Activated T-helper 17 cell treated with anti-CD3 and anti-CD28 coated beads, Interleukin-2, amount 50 U/mL, for 72 hours (primary cell): ENCODE measurements around the gene EML5. TPM values are rescaled to one million over a fixed set of nuclear protein-coding genes. Genes with fewer than 3 reads are reported as not detected.
A peak's percentile ranks its signal among the peaks of the same experiment; 100 is the strongest.

Experiments used
- ATAC-seq: fragments of 150-1000 bp; cut with Tn5 transposase; replicated peaks from 2 replicates; pipeline ENCODE4 v1.10.0; 2021; ENCODE audit warnings: mild to moderate bottlenecking, moderate library complexity
- H3K27ac Mint-ChIP-seq: one replicate; pipeline ENCODE4 v1.8.0; 2022; ENCODE audit warnings: mixed read lengths
- H3K27me3 Mint-ChIP-seq: one replicate; pipeline ENCODE4 v1.8.0; 2022; ENCODE audit warnings: mixed read lengths
- H3K36me3 Mint-ChIP-seq: one replicate; pipeline ENCODE4 v1.8.0; 2022; ENCODE audit warnings: low read depth, mild to moderate bottlenecking, mixed read lengths
- H3K4me1 Mint-ChIP-seq: one replicate; pipeline ENCODE4 v1.8.0; 2022; ENCODE audit warnings: mixed read lengths
- H3K4me3 Mint-ChIP-seq: one replicate; pipeline ENCODE4 v1.8.0; 2022; ENCODE audit warnings: mild to moderate bottlenecking, mixed read lengths
- H3K9me3 Mint-ChIP-seq: one replicate; pipeline ENCODE4 v1.8.0; 2022; ENCODE audit warnings: mixed read lengths
- total RNA-seq, 2 donors: library from RNA; stranded (reverse); gene quantifications; one replicate each; pipeline ENCODE4 v1.2.3, GENCODE V29; 2022

EML5 gene
- total RNA-seq, 2 donors from 2014 or later, result 1.6 to 2.6 TPM

GRCh38 chr14:88632512-88632911 lies 160.2 kb downstream of the EML5 start:
- no peak overlapping the region for H3K27ac Mint-ChIP-seq
- no peak overlapping the region for H3K4me3 Mint-ChIP-seq
- no peaks in the 10 kb centered on the region for H3K36me3 Mint-ChIP-seq
- no peaks in the 10 kb centered on the region for H3K27me3 Mint-ChIP-seq
- H3K9me3 Mint-ChIP-seq, result no peaks in the 10 kb centered on the region
- ATAC-seq, result no peak
- no peaks in the 10 kb centered on the region for H3K4me1 Mint-ChIP-seq

DNA sequence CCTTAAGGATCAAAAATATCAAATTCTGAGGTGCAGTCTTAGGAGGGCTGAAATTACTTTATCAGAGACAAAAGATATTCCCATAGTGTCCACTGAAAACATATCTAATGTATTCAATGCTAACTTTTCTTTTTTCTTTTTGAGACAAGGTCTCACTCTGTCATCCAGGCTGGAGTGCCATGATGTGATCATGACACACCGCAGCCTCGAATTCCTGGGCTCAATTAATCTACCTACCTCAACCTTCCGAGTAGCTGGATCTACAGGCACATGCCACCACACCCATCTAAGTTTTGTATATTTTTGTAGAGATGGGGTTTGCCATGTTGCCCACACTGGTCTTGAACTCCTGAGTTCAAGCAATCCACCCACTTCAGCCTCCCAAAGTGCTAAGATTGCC lies 161.7 kb downstream of the EML5 start:
- peaks cover 7% of the 10 kb centered on the region for H3K36me3 Mint-ChIP-seq
- H3K27ac Mint-ChIP-seq, result no peak overlapping the region
- no peak for ATAC-seq
- H3K4me1 Mint-ChIP-seq, result no peaks in the 10 kb centered on the region
- H3K4me3 Mint-ChIP-seq, result no peak overlapping the region
- no peaks in the 10 kb centered on the region for H3K27me3 Mint-ChIP-seq
- H3K9me3 Mint-ChIP-seq, result no peaks in the 10 kb centered on the region

DNA sequence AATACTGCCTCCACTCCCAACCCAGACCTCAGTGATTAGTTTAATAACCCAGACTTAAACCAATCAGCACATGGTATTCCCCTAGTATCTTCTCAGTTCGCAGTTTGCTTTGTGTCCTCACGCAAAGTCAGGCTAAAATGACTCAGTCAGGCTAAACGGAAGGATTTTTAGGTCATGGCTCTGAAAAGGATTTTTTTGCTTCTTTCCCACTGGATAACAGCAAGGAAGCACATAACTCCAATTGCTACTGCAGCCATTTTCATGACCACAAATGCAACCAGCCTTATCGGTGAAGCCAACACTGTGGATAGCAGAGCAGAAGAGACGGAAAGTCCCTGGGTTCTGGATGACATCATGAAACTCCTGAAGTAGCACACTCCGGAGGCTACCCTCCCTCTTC lies 162.2 kb downstream of the EML5 start:
- ATAC-seq, result no peak
- Mint-ChIP-seq H3K4me1 (no peaks in the 10 kb centered on the region), H3K9me3 (no peaks in the 10 kb centered on the region), H3K36me3 (peaks cover 7% of the 10 kb centered on the region), H3K4me3 (no peak overlapping the region), H3K27me3 (no peaks in the 10 kb centered on the region), H3K27ac (no peak overlapping the region)

GRCh38 chr14:88628462-88628861 lies 164.3 kb downstream of the EML5 start:
- Mint-ChIP-seq H3K4me3 (no peak overlapping the region), H3K27ac (no peak overlapping the region)

GRCh38 chr14:88628033-88628432 lies 164.7 kb downstream of the EML5 start:
- no peak overlapping the region for H3K27ac Mint-ChIP-seq
- no peaks in the 10 kb centered on the region for H3K9me3 Mint-ChIP-seq
- H3K27me3 Mint-ChIP-seq, result no peaks in the 10 kb centered on the region
- H3K4me3 Mint-ChIP-seq, result no peak overlapping the region
- no peaks in the 10 kb centered on the region for H3K4me1 Mint-ChIP-seq
- ATAC-seq, result no peak
- H3K36me3 Mint-ChIP-seq, result peaks cover 16% of the 10 kb centered on the region

More at GRCh38 chr14:88628462-88628861, 164.3 kb downstream of the EML5 start:
- H3K4me1 Mint-ChIP-seq, result no peaks in the 10 kb centered on the region
- peaks cover 16% of the 10 kb centered on the region for H3K36me3 Mint-ChIP-seq
- no peaks in the 10 kb centered on the region for H3K27me3 Mint-ChIP-seq
- no peaks in the 10 kb centered on the region for H3K9me3 Mint-ChIP-seq
- ATAC-seq, result no peak

GRCh38 chr14:88625671-88626070 lies 167.1 kb downstream of the EML5 start:
- ATAC-seq, result no peak

GRCh38 chr14:88621100-88621499 lies 171.7 kb downstream of the EML5 start:
- ATAC-seq, result no peak
- Mint-ChIP-seq H3K4me3 (no peak overlapping the region), H3K27me3 (no peaks in the 10 kb centered on the region), H3K36me3 (peaks cover 32% of the 10 kb centered on the region), H3K27ac (no peak overlapping the region), H3K4me1 (no peaks in the 10 kb centered on the region), H3K9me3 (no peaks in the 10 kb centered on the region)

More at GRCh38 chr14:88625671-88626070, 167.1 kb downstream of the EML5 start:
- H3K9me3 Mint-ChIP-seq, result no peaks in the 10 kb centered on the region
- no peak overlapping the region for H3K27ac Mint-ChIP-seq
- no peaks in the 10 kb centered on the region for H3K4me1 Mint-ChIP-seq
- peaks cover 28% of the 10 kb centered on the region for H3K36me3 Mint-ChIP-seq
- no peak overlapping the region for H3K4me3 Mint-ChIP-seq
- H3K27me3 Mint-ChIP-seq, result no peaks in the 10 kb centered on the region

GRCh38 chr14:88618476-88618875 lies 174.3 kb downstream of the EML5 start:
- Mint-ChIP-seq H3K4me3 (no peak overlapping the region), H3K27me3 (no peaks in the 10 kb centered on the region), H3K27ac (no peak overlapping the region), H3K4me1 (peaks cover 3% of the 10 kb centered on the region), H3K9me3 (no peaks in the 10 kb centered on the region), H3K36me3 (peaks cover 49% of the 10 kb centered on the region)
- no peak for ATAC-seq

- no peak overlapping the region for H3K4me3 Mint-ChIP-seq
- H3K27me3 Mint-ChIP-seq, result no peaks in the 10 kb centered on the region
- H3K4me1 Mint-ChIP-seq, result peaks cover 6% of the 10 kb centered on the region
- peaks cover 59% of the 10 kb centered on the region for H3K36me3 Mint-ChIP-seq
- no peaks in the 10 kb centered on the region for H3K9me3 Mint-ChIP-seq
- H3K27ac Mint-ChIP-seq, result no peak overlapping the region
- no peak for ATAC-seq
Observed at GRCh38 chr14:88617479-88617878, 175.3 kb downstream of the EML5 start.

DNA sequence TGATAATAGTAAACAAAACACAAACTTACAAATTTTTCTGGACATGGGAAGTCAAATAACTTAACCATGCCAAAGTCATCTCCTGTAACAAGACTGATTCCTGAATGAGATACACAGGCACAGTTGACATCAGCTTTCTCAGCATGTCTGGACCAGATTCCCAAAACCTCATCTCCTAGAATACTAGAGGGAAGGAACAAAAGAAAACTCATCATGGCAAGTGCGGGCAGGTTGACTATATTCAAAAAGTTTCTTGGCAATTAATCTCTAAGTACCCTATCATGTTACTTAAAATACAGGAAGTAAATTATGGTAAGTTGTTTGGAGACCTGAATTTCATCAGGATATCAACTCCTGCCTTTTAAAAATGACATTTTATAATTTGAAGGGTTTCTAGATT lies 176.1 kb downstream of the EML5 start:
- Mint-ChIP-seq H3K4me1 (peaks cover 9% of the 10 kb centered on the region), H3K4me3 (no peak overlapping the region), H3K27ac (peak overlapping the region; percentile 71), H3K36me3 (peaks cover 61% of the 10 kb centered on the region), H3K27me3 (no peaks in the 10 kb centered on the region), H3K9me3 (no peaks in the 10 kb centered on the region)
- ATAC-seq, result no peak

DNA sequence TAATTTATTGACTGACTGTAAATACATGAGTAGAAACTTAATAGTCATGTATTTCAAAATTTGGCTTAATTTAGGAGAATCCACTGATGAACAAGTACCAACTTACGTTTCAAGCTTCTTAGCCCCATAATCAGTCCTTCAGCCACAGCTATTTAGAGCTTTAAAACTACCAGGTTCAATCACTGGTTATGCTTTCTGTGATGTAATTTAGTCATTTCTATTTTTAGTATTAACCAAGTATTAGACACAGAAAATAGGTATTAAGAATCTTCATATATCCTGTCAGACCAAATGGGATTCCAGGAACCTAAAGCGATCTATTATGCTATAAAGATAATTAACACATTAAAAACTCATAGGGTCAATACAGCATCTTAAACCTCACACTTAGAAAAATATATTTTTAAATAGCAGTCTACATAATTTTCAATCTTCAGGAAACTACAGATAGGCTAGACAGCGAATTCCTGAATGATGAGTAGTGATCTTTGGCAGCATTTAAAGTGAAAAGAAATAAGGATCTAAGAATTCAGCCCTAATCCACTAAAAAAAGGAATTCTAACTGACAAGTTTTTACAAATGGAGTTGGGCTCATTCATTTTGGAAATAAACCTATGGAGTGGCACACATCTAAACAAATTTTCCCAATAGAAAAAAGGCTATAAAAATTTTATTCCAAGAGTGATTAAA lies 178.4 kb downstream of the EML5 start:
- no peaks in the 10 kb centered on the region for H3K27me3 Mint-ChIP-seq
- no peak overlapping the region for H3K27ac Mint-ChIP-seq
- ATAC-seq, result no peak
- H3K4me1 Mint-ChIP-seq, result peaks cover 10% of the 10 kb centered on the region
- peaks cover 75% of the 10 kb centered on the region for H3K36me3 Mint-ChIP-seq
- no peak overlapping the region for H3K4me3 Mint-ChIP-seq
- no peaks in the 10 kb centered on the region for H3K9me3 Mint-ChIP-seq

GRCh38 chr14:88613552-88614010 lies 179.2 kb downstream of the EML5 start:
- peaks cover 10% of the 10 kb centered on the region for H3K4me1 Mint-ChIP-seq
- H3K4me3 Mint-ChIP-seq, result no peak overlapping the region
- peak; percentile 86 for ATAC-seq
- no peaks in the 10 kb centered on the region for H3K9me3 Mint-ChIP-seq
- no peaks in the 10 kb centered on the region for H3K27me3 Mint-ChIP-seq
- peak overlapping the region; percentile 48 for H3K27ac Mint-ChIP-seq
- peaks cover 83% of the 10 kb centered on the region for H3K36me3 Mint-ChIP-seq

DNA sequence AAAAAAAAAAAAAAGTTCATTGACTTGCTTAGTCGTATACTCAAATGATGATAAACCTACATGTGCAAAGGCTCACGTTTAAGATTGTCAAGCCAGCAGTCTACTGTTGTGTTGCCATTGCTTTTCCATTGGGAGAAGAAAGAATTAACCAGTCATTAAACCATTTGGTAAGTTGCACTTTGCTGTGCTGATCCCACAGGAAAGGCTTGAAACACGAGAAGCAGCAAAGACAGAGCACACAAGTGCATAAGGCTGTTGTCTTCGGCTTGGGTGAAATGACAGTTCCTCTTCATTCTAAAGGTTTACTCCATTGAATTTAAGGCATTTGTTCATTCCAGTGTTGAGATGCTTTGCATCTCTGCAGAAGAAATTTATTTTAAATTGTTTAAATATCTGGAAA lies 179.8 kb downstream of the EML5 start:
- no peak for ATAC-seq
- Mint-ChIP-seq H3K4me1 (peaks cover 10% of the 10 kb centered on the region), H3K27me3 (no peaks in the 10 kb centered on the region), H3K4me3 (no peak overlapping the region), H3K36me3 (peaks cover 89% of the 10 kb centered on the region), H3K27ac (no peak overlapping the region), H3K9me3 (no peaks in the 10 kb centered on the region)

DNA sequence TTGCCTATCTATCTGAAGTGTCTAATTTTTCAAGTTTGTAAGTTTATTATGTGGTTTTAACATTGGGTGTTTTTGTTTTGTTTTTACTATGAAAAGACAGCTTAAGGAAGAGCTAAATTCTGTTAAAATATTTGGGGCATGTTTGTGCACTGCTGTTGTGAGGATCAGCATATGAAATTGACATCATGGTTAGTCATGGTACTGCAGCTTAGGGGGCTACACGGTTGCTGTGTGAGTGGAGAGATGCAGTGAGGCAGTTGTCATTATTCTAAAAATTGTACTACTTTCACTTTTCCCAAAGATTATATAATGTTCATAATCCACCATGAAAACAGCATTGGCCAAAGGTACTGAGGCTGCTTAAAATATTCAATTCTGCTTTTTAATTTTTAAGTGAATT lies 180.9 kb downstream of the EML5 start:
- peaks cover 10% of the 10 kb centered on the region for H3K4me1 Mint-ChIP-seq
- no peak overlapping the region for H3K4me3 Mint-ChIP-seq
- peaks cover 99% of the 10 kb centered on the region for H3K36me3 Mint-ChIP-seq
- peak overlapping the region; percentile 58 for H3K27ac Mint-ChIP-seq
- no peaks in the 10 kb centered on the region for H3K27me3 Mint-ChIP-seq
- no peak for ATAC-seq
- no peaks in the 10 kb centered on the region for H3K9me3 Mint-ChIP-seq

DNA sequence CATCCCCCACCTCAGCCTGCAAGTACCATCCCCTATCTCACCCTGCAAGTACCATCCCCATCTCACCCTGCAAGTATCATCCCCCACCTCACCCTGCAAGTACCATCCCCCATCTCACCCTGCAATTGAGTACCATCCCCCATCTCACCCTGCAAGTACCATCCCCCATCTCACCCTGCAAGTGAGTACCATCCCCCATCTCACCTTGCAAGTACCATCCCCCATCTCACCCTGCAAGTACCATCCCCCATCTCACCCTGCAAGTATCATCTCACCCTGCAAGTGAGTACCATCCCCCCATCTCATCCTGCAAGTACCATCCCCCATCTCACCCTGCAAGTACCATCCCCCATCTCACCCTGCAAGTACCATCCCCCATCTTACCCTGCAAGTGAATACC lies 184.9 kb downstream of the EML5 start:
- H3K27me3 Mint-ChIP-seq, result no peaks in the 10 kb centered on the region
- no peak overlapping the region for H3K27ac Mint-ChIP-seq
- peaks cover 13% of the 10 kb centered on the region for H3K4me1 Mint-ChIP-seq
- H3K9me3 Mint-ChIP-seq, result no peaks in the 10 kb centered on the region
- H3K36me3 Mint-ChIP-seq, result peaks cover 98% of the 10 kb centered on the region
- ATAC-seq, result no peak
- no peak overlapping the region for H3K4me3 Mint-ChIP-seq
